HepG2 (cell line): ENCODE measurements around the gene PSMD3. TPM values are rescaled to one million over a fixed set of nuclear protein-coding genes. Genes with fewer than 3 reads are reported as not detected.

Source experiments
- ATRX ChIP-seq: sonication (generic); formaldehyde crosslinking; IDR thresholded peaks from 2 replicates; pipeline ENCODE4 v1.4.0; 2020; ENCODE audit warnings: missing genetic modification reagents, borderline replicate concordance
- DMAP1 ChIP-seq: IDR thresholded peaks from 2 replicates; pipeline ENCODE4 v1.6.1; 2016
- DMTF1 ChIP-seq: sonication (generic); formaldehyde crosslinking; IDR thresholded peaks from 2 replicates; pipeline ENCODE4 v1.4.0; 2020; ENCODE audit warnings: mild to moderate bottlenecking, missing genetic modification reagents
- ELF1 ChIP-seq: sonication (generic); formaldehyde crosslinking; IDR thresholded peaks from 2 replicates; pipeline ENCODE4 v1.4.0; 2020; ENCODE audit warnings: missing genetic modification reagents
- FOXC1 ChIP-seq: sonication (generic); formaldehyde crosslinking; IDR thresholded peaks from 2 replicates; pipeline ENCODE4 v1.8.0; 2022; ENCODE audit warnings: mild to moderate bottlenecking, missing genetic modification reagents, borderline replicate concordance
- HMG20B ChIP-seq: conservative IDR thresholded peaks from 2 replicates; pipeline ENCODE4 v1.6.1; 2016; ENCODE audit warnings: missing genetic modification reagents, missing compliant biosample characterization
- PHB2 ChIP-seq: fragments of 450-650 bp; IDR thresholded peaks from 2 replicates; pipeline ENCODE4 v1.6.1; 2018; ENCODE audit not compliant: partially characterized antibody
- RBFOX2 ChIP-seq: fragments of 200-400 bp; formaldehyde crosslinking; IDR thresholded peaks from 2 replicates; pipeline ENCODE4 v1.6.1; 2017; ENCODE audit warnings: low read depth, mild to moderate bottlenecking, low read length
- RFX5 ChIP-seq: IDR thresholded peaks from 2 replicates; pipeline ENCODE4 v1.6.1; 2011; ENCODE audit warnings: low read depth, low read length, improper control_type of control experiment
- SP4 ChIP-seq: sonication (generic); formaldehyde crosslinking; IDR thresholded peaks from 2 replicates; pipeline ENCODE4 v1.8.1; 2023; ENCODE audit warnings: mild to moderate bottlenecking, missing genetic modification reagents
- UBTF ChIP-seq: sonication (generic); formaldehyde crosslinking; IDR thresholded peaks from 2 replicates; pipeline ENCODE4 v1.4.0; 2020; ENCODE audit warnings: mild to moderate bottlenecking, missing genetic modification reagents
- ZFY ChIP-seq: sonication (generic); formaldehyde crosslinking; IDR thresholded peaks from 2 replicates; pipeline ENCODE4 v1.4.0; 2020; ENCODE audit warnings: missing genetic modification reagents
- ZNF136 ChIP-seq: sonication (generic); formaldehyde crosslinking; IDR thresholded peaks from 2 replicates; pipeline ENCODE4 v1.8.1; 2022; ENCODE audit warnings: low read depth, mild to moderate bottlenecking, moderate library complexity, missing genetic modification reagents
- ZNF280D ChIP-seq: sonication (generic); formaldehyde crosslinking; IDR thresholded peaks from 2 replicates; pipeline ENCODE4 v1.5.1; 2020; ENCODE audit warnings: mild to moderate bottlenecking, missing genetic modification reagents
- ZNF33A ChIP-seq: sonication (generic); formaldehyde crosslinking; IDR thresholded peaks from 2 replicates; pipeline ENCODE4 v1.5.1; 2020; ENCODE audit warnings: missing genetic modification reagents, mild to moderate bottlenecking, moderate library complexity, borderline replicate concordance
- ZNF431 ChIP-seq: sonication (generic); formaldehyde crosslinking; IDR thresholded peaks from 2 replicates; pipeline ENCODE4 v1.9.0; 2022; ENCODE audit warnings: missing genetic modification reagents, low read depth, mild to moderate bottlenecking, borderline replicate concordance
- ZNF530 ChIP-seq: sonication (generic); formaldehyde crosslinking; IDR thresholded peaks from 2 replicates; pipeline ENCODE4 v1.5.0; 2020; ENCODE audit warnings: low read depth, mild to moderate bottlenecking, missing genetic modification reagents
- ZNF589 ChIP-seq: sonication (generic); formaldehyde crosslinking; conservative IDR thresholded peaks from 2 replicates; pipeline ENCODE4 v1.8.0; 2022; ENCODE audit warnings: mild to moderate bottlenecking, moderate library complexity, missing genetic modification reagents
- ZNF605 ChIP-seq: sonication (generic); formaldehyde crosslinking; IDR thresholded peaks from 2 replicates; pipeline ENCODE4 v1.8.0; 2022; ENCODE audit warnings: mild to moderate bottlenecking, missing genetic modification reagents
- ZNF749 ChIP-seq: sonication (generic); formaldehyde crosslinking; IDR thresholded peaks from 2 replicates; pipeline ENCODE4 v1.8.0; 2022; ENCODE audit warnings: mild to moderate bottlenecking, missing genetic modification reagents, moderate library complexity, borderline replicate concordance
- ZNF75D ChIP-seq: sonication (generic); formaldehyde crosslinking; IDR thresholded peaks from 2 replicates; pipeline ENCODE4 v1.8.1; 2023; ENCODE audit warnings: missing genetic modification reagents, mild to moderate bottlenecking, borderline replicate concordance
- ZSCAN12 ChIP-seq: sonication (generic); formaldehyde crosslinking; IDR thresholded peaks from 2 replicates; pipeline ENCODE4 v1.9.0; 2021; ENCODE audit warnings: mild to moderate bottlenecking, missing genetic modification reagents
- polyA plus RNA-seq, 8 experiments: library from polyadenylated mRNA; depleted of rRNA in 3 of 8; stranded (reverse) in 7 of 8; unstranded in 1 of 8; fragments of >200 nt; fragmentation: Illumina TruSeq in 4 of 8; extraction: Trizol in 4 of 8; gene quantifications; 2 replicates each; pipeline versions ENCODE4 v1.2.1 to v1.2.3, GENCODE V29; 2011 to 2016; ENCODE audit warnings: low read depth in 4 of 8, missing spikeins in 1 of 8, mixed read lengths in 1 of 8; ENCODE audit not compliant: insufficient read depth in 1 of 8
- total RNA-seq, 5 experiments: library from RNA; depleted of rRNA; stranded (reverse); fragments of >200 nt; fragmentation: Illumina TruSeq; extraction: Trizol; gene quantifications; 2 replicates each; pipeline ENCODE4 v1.2.3, GENCODE V29; 2016; ENCODE audit warnings: low read depth in 1 of 5

The PSMD3 gene
- total and polyA plus RNA-seq, 2 of the 13 experiments (the other 11 are each of a cell fraction or from before 2014, with no cell fraction given) = 97.4 to 146 TPM

- TF ChIP-seq ZNF280D (CRISPR knock-in tag) = no peak
- no peak for TF ChIP-seq ZNF431 (CRISPR knock-in tag)
- no peak for TF ChIP-seq ELF1 (CRISPR knock-in tag)
- no peak for TF ChIP-seq ZNF530 (CRISPR knock-in tag)
- no peak for TF ChIP-seq RBFOX2
- no peak for TF ChIP-seq ZFY (CRISPR knock-in tag)
- no peak for TF ChIP-seq ZNF589
- TF ChIP-seq ATRX (CRISPR knock-in tag) = no peak
- TF ChIP-seq RFX5 = no peak
- TF ChIP-seq DMTF1 (CRISPR knock-in tag) = no peak
- 0 out of 2 replicates have a peak, but pooled peaks have one; percentile 14 for TF ChIP-seq HMG20B (CRISPR knock-in tag)
- no peak for TF ChIP-seq ZNF33A (CRISPR knock-in tag)
- no peak for TF ChIP-seq ZNF605 (CRISPR knock-in tag)
- no peak for TF ChIP-seq ZNF136 (CRISPR knock-in tag)
- no peak for TF ChIP-seq PHB2
- no peak for TF ChIP-seq UBTF (CRISPR knock-in tag)
- no peak for TF ChIP-seq SP4 (CRISPR knock-in tag)
- TF ChIP-seq ZSCAN12 (CRISPR knock-in tag) = no peak
- no peak for TF ChIP-seq ZNF75D
- no peak for TF ChIP-seq DMAP1 (CRISPR knock-in tag)
- no peak for TF ChIP-seq ZNF749 (CRISPR knock-in tag)
- no peak for TF ChIP-seq FOXC1 (CRISPR knock-in tag)
Measured at GRCh38 chr17:40038882-40039513, 58.4 kb downstream of the PSMD3 start (continued).
